Nephron progenitor cell (in vitro differentiated cells): ENCODE measurements around the gene CDH15.

Experiments used
- DNase-seq: peaks from one replicate; pipeline ENCODE4 v3.0.0; 2021
- H3K27ac Mint-ChIP-seq: 2 replicates; pipeline ENCODE4 v1.8.0; 2021; ENCODE audit warnings: mild to moderate bottlenecking, moderate library complexity, mixed read lengths
- H3K27me3 Mint-ChIP-seq: 2 replicates; pipeline ENCODE4 v1.8.0; 2021; ENCODE audit warnings: mild to moderate bottlenecking, low read depth, mixed read lengths; ENCODE audit not compliant: poor library complexity
- H3K36me3 Mint-ChIP-seq: 2 replicates; pipeline ENCODE4 v1.8.0; 2021; ENCODE audit warnings: low read depth, mixed read lengths
- H3K4me1 Mint-ChIP-seq: 2 replicates; pipeline ENCODE4 v1.8.0; 2021; ENCODE audit warnings: mixed read lengths
- H3K4me3 Mint-ChIP-seq: 2 replicates; pipeline ENCODE4 v1.8.0; 2021; ENCODE audit warnings: mild to moderate bottlenecking, moderate library complexity, mixed read lengths
- H3K9me3 Mint-ChIP-seq: 2 replicates; pipeline ENCODE4 v1.8.0; 2021; ENCODE audit warnings: mild to moderate bottlenecking, moderate library complexity, mixed read lengths
- TF ChIP-seq, protein P1 (sequence below): fragments of 200-600 bp; sonication (generic); IDR thresholded peaks from 2 replicates; pipeline ENCODE4 v1.5.0; 2021; ENCODE audit warnings: antibody characterized with exemption

The CDH15 gene

DNA sequence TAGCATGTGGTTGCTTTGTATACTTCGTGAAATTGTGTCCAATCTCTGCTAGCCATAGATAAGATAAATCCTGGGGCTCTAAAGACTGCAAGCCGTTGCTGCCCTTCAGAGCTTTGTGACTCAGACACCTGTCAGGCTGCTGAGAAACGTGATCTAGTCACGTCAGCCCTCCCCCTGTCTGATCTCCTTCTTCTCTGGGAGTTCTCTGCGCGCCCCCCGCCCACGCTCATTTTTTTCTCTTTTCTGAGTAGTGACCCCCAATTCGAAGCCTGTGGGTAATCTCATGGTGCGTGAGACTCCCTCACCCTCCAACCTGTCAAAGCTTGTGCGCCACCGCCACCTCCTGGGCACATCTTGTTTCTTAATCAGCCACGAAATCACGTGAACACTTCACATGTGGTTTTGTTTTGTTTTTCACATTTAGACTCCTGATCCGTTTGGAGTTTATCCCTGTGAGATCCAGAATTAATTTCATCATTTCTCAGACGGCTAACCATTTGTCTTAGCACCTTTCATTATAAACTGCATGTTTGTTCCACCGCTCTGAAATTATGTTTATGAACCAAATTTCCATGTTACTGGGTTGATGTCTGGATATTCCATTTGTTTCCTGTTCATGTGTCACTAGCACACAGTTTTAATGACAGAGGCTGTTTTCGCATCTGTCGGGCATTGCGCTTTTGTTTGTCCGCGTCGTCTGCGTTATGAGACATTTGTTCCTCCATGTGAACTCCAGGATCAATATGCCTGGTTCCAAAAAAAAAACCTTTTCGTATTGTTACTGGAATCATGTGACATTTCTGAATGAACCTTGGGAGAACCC, 45.0 kb downstream of the CDH15 start:
- H3K27me3 Mint-ChIP-seq: peaks cover 24% of the 10 kb centered on the region
- peak; percentile 76 for DNase-seq
- TF ChIP-seq, protein P1, sequence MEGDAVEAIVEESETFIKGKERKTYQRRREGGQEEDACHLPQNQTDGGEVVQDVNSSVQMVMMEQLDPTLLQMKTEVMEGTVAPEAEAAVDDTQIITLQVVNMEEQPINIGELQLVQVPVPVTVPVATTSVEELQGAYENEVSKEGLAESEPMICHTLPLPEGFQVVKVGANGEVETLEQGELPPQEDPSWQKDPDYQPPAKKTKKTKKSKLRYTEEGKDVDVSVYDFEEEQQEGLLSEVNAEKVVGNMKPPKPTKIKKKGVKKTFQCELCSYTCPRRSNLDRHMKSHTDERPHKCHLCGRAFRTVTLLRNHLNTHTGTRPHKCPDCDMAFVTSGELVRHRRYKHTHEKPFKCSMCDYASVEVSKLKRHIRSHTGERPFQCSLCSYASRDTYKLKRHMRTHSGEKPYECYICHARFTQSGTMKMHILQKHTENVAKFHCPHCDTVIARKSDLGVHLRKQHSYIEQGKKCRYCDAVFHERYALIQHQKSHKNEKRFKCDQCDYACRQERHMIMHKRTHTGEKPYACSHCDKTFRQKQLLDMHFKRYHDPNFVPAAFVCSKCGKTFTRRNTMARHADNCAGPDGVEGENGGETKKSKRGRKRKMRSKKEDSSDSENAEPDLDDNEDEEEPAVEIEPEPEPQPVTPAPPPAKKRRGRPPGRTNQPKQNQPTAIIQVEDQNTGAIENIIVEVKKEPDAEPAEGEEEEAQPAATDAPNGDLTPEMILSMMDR: peak; percentile 68
- peaks cover 3% of the 10 kb centered on the region for H3K36me3 Mint-ChIP-seq
- peak overlapping the region; percentile 91 for H3K4me3 Mint-ChIP-seq
- H3K4me1 Mint-ChIP-seq: peaks cover 21% of the 10 kb centered on the region
- H3K9me3 Mint-ChIP-seq: no peaks in the 10 kb centered on the region
- H3K27ac Mint-ChIP-seq: peak overlapping the region; percentile 87

GRCh38 chr16:89217138-89217387, 45.5 kb downstream of the CDH15 start:
- Mint-ChIP-seq H3K4me1 (peaks cover 21% of the 10 kb centered on the region), H3K4me3 (peak overlapping the region; percentile 91), H3K27ac (peak overlapping the region; percentile 87), H3K9me3 (no peaks in the 10 kb centered on the region), H3K36me3 (peaks cover 8% of the 10 kb centered on the region), H3K27me3 (peaks cover 23% of the 10 kb centered on the region)
- TF ChIP-seq, protein P1: no peak
- no peak for DNase-seq

GRCh38 chr16:89217388-89218191, 46.0 kb downstream of the CDH15 start, which contains the start of gene ZNF778:
Gene ZNF778 (plus strand): TSS chr16:89217703. CDS start chr16:89221128, 3,425 bp downstream.
- peaks cover 14% of the 10 kb centered on the region for H3K36me3 Mint-ChIP-seq
- H3K27me3 Mint-ChIP-seq: peaks cover 18% of the 10 kb centered on the region
- H3K4me3 Mint-ChIP-seq: peak within 1 kb of the TSS; percentile 91
- peak; percentile 80 for DNase-seq
- TF ChIP-seq, protein P1: no peak
- peaks cover 21% of the 10 kb centered on the region for H3K4me1 Mint-ChIP-seq
- H3K9me3 Mint-ChIP-seq: no peaks in the 10 kb centered on the region
- peak within 1 kb of the TSS; percentile 87 for H3K27ac Mint-ChIP-seq

GRCh38 chr16:89219365-89219764, 47.8 kb downstream of the CDH15 start:
- no peak for DNase-seq
- Mint-ChIP-seq H3K36me3 (peaks cover 27% of the 10 kb centered on the region), H3K27ac (no peak overlapping the region), H3K4me1 (peaks cover 21% of the 10 kb centered on the region), H3K27me3 (peaks cover 6% of the 10 kb centered on the region), H3K9me3 (peaks cover under 1% of the 10 kb centered on the region), H3K4me3 (peak overlapping the region; percentile 81)
- TF ChIP-seq, protein P1: no peak

DNA sequence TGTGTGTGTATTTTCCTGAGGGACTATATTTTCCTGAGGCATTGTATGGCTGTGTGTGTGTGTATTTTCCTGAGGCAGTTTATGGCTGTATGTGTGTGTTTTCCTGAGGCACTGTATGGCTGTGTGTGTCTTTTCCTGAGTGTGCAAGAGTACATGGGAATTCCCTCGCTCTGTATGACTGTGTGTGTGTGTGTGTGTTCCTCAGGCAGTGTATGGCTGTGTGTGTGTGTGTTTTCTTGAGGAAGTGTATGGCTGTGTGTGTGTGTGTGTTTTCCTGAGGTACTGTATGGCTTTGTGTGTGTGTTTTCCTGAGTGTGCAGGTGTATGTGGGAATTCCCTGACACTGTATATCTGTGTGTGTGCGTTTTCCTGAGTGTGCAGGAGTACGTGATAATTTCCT, 50.1 kb downstream of the CDH15 start:
- DNase-seq: no peak
- TF ChIP-seq, protein P1: no peak
- Mint-ChIP-seq H3K4me1 (peaks cover 16% of the 10 kb centered on the region), H3K36me3 (peaks cover 50% of the 10 kb centered on the region), H3K4me3 (no peak overlapping the region), H3K9me3 (peaks cover 16% of the 10 kb centered on the region), H3K27ac (no peak overlapping the region), H3K27me3 (no peaks in the 10 kb centered on the region)
